ENCODE data around the gene NDN. TPM values are rescaled to one million over a fixed set of nuclear protein-coding genes. Genes with fewer than 3 reads are reported as not detected.
"Not testable (repeated sequence)": the region's sequence is repeated elsewhere in the genome, so short reads cannot be mapped to it uniquely, and the experiment has no call there.

The NDN gene, protein sequence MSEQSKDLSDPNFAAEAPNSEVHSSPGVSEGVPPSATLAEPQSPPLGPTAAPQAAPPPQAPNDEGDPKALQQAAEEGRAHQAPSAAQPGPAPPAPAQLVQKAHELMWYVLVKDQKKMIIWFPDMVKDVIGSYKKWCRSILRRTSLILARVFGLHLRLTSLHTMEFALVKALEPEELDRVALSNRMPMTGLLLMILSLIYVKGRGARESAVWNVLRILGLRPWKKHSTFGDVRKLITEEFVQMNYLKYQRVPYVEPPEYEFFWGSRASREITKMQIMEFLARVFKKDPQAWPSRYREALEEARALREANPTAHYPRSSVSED
- total RNA-seq, result 10 to 100 TPM; 56.7 to 96.2 (median 74.3) TPM
- polyA plus RNA-seq, result 10 to 100 TPM in 2 of 3 donors, 1 to 10 TPM in 1; 5.5 to 21.9 (median 16.8) TPM

GRCh38 chr15:23687143-23687470, at the start of gene NDN:
TSS of gene NDN (minus strand) at chr15:23687305. CDS start at chr15:23687217, 88 bp downstream.
- H3K27ac ChIP-seq, result peak within 1 kb of the TSS; percentile 8 to 66 (median 54)
- intact Hi-C loops (cut with DNase I), result no loop called here
- WGBS, 2 donors, result 39 to 47% methylated on average over 38 of the region's 38 CpGs
- DNase-seq, result peak; percentile 70
- H3K4me1 ChIP-seq, result peaks cover 0 to 8% (median 0%) of the 10 kb centered on the region in 4 donors
- no peaks in the 10 kb centered on the region for H3K36me3 ChIP-seq
- no peaks in the 10 kb centered on the region for H3K27me3 ChIP-seq
- H3K4me3 ChIP-seq, result peak within 1 kb of the TSS; percentile 43 to 58 (median 52)
- TF ChIP-seq POLR2A (IDR thresholded peaks at IDR 0.05) (no peak), EP300 (IDR thresholded peaks at IDR 0.05) (no peak), POLR2AphosphoS5 (IDR thresholded peaks at IDR 0.05) (peak in 1 of 4 donors; percentile 66)
- peaks cover 0 to 3% (median 0%) of the 10 kb centered on the region in 4 donors for H3K9me3 ChIP-seq

DNA sequence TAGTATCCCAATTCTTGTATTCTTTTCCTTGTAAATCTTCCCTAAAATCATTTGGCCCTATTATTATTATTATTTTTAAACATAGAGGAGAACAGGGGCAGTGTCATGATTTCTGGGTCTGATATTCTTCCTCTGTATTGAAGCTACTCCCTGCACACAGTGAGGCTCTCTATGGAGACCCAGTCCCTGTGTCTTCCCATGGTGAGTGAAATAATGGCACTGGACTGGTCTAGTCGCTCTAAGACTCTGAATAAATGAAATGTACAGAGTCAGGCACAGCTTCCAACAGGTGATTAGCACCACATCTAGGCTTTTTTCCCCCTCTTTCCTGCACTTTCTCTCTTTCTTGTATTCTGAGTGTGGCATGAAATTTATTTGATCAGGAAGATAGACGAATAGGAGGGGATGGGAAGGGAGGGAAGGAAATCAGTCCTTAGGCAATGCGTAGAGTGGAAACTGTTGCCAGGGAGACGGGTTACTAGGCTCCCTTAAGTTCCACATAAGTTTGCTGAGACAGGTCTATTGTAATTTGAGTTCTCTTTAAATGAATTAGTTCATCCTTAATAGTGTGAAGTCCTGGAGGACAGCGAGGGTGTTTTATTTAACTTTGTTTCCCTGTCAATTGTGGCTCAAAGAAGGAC, 49.0 kb upstream of the NDN start:
- Histone ChIP-seq H3K27ac (no peak overlapping the region), H3K4me3 (no peak overlapping the region), H3K27me3 (no peaks in the 10 kb centered on the region), H3K9me3 (no peaks in the 10 kb centered on the region), H3K4me1 (no peaks in the 10 kb centered on the region), H3K36me3 (no peaks in the 10 kb centered on the region)
- TF ChIP-seq POLR2A (IDR thresholded peaks at IDR 0.05), result no peak
- TF ChIP-seq EP300 (IDR thresholded peaks at IDR 0.05), result no peak
- TF ChIP-seq POLR2AphosphoS5 (IDR thresholded peaks at IDR 0.05), result no peak
- TF ChIP-seq CTCF (IDR thresholded peaks at IDR 0.05), result no peak
- 55 to 57% methylated on average over 5 of the region's 5 CpGs for WGBS, 2 donors
- intact Hi-C loops (cut with DNase I), result no loop called here
- DNase-seq, result no peak

DNA sequence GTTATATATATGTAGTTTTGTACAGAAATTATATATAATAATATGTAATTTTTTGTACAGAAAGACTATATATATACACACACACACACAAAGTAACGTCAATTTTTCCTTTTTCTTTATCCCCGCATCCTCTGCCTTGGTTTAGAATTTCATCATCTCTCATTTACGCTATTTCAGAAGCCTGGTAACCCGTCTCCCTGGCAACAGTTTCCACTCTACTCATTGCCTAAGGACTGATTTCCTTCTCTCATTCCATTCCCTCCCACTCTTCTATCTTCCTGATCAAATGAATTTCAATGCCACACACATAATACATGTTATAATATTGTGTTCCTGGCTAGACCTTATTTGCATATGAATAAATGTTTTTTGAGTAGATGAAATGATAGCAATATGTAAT, 47.8 kb upstream of the NDN start:
- TF ChIP-seq POLR2AphosphoS5 (IDR thresholded peaks at IDR 0.05) (no peak), EP300 (IDR thresholded peaks at IDR 0.05) (no peak), CTCF (IDR thresholded peaks at IDR 0.05) (no peak), POLR2A (IDR thresholded peaks at IDR 0.05) (no peak)
- H3K27me3 ChIP-seq, result no peaks in the 10 kb centered on the region
- H3K4me1 ChIP-seq, result no peaks in the 10 kb centered on the region
- DNase-seq, result no peak
- no peak overlapping the region for H3K4me3 ChIP-seq
- H3K9me3 ChIP-seq, result no peaks in the 10 kb centered on the region
- H3K27ac ChIP-seq, result no peak overlapping the region
- no peaks in the 10 kb centered on the region for H3K36me3 ChIP-seq
- intact Hi-C loops (cut with DNase I), result no loop called here
- 72% methylated on average over 4 of the region's 4 CpGs for WGBS, 2 donors

DNA sequence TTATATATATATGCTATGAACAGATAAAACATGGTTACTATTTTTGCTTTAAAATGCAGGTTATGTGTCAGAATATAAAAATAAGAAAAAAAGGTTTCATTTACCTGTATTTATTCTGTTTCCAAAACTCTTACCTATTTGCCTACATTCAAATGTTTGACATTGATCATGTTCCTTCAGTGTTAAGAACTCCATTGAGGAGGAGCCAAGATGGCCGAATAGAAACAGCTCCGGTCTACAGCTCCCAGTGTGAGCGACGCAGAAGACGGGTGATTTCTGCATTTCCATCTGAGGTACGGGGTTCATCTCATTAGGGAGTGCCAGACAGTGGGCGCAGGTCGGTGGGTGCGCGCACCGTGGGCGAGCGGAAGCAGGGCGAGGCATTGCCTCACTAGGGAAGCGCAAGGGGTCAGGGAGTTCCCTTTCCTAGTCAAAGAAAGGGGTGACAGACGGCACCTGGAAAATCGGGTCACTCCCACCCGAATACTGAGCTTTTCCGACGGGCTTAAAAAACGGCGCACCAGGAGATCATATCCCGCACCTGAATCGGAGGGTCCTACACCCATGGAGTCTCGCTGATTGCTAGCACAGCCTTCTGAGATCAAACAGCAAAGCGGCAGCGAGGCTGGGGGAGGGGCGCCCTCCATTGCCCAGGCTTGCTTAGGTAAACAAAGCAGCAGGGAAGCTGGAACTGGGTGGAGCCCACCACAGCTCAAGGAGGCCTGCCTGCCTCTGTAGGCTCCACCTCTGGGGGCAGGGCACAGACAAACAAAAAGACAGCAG, 27.0 kb upstream of the NDN start:
- DNase-seq; H3K27ac ChIP-seq; H3K4me3 ChIP-seq; H3K4me1 ChIP-seq; intact Hi-C loops (cut with DNase I); H3K36me3 ChIP-seq; H3K27me3 ChIP-seq; H3K9me3 ChIP-seq: not testable (repeated sequence)
- 64 to 83% methylated on average over 28 of the region's 28 CpGs for WGBS, 2 donors

GRCh38 chr15:23708332-23708731, 21.2 kb upstream of the NDN start:
- 67 to 80% methylated on average over 1 of the region's 1 CpG for WGBS, 2 donors
- intact Hi-C loops (cut with DNase I), result no loop called here

More at GRCh38 chr15:23708332-23708731, 21.2 kb upstream of the NDN start:
- H3K4me1 ChIP-seq, result no peaks in the 10 kb centered on the region
- TF ChIP-seq CTCF (IDR thresholded peaks at IDR 0.05) (no peak), POLR2AphosphoS5 (IDR thresholded peaks at IDR 0.05) (no peak), EP300 (IDR thresholded peaks at IDR 0.05) (no peak), POLR2A (IDR thresholded peaks at IDR 0.05) (no peak)
- DNase-seq, result no peak
- no peaks in the 10 kb centered on the region for H3K9me3 ChIP-seq
- H3K4me3 ChIP-seq, result no peak overlapping the region
- H3K36me3 ChIP-seq, result no peaks in the 10 kb centered on the region
- H3K27me3 ChIP-seq, result no peaks in the 10 kb centered on the region
- H3K27ac ChIP-seq, result no peak overlapping the region
